ENCODE data around the gene VASP.

Gene VASP

DNA sequence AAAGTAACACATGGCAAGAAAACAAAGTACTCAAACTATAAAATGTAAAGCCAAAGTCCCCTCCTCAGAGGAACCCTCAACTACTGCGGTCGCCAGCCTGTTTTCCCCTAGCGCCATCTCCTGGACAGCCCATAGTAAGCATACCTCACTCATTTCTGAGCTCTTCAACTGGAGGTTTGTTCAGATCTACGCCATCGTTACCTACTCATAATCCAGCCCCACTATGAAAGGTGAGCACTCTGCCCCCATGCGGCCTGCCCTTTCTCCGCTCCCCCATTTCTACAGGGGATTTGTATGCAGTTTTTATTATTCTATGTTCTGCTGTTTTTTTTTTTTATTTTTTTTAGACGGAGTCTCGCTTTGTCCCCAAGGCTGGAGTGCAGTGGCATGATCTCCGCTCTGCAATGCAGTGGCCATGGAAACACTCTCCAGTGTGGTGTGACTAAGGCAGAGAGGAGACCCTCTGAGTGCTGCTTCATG is 51.2 kb downstream of the VASP start:
- no peak overlapping the region for H3K4me3 ChIP-seq (ENCODE audit: low read depth, low read length)
- TF ChIP-seq, protein P1, sequence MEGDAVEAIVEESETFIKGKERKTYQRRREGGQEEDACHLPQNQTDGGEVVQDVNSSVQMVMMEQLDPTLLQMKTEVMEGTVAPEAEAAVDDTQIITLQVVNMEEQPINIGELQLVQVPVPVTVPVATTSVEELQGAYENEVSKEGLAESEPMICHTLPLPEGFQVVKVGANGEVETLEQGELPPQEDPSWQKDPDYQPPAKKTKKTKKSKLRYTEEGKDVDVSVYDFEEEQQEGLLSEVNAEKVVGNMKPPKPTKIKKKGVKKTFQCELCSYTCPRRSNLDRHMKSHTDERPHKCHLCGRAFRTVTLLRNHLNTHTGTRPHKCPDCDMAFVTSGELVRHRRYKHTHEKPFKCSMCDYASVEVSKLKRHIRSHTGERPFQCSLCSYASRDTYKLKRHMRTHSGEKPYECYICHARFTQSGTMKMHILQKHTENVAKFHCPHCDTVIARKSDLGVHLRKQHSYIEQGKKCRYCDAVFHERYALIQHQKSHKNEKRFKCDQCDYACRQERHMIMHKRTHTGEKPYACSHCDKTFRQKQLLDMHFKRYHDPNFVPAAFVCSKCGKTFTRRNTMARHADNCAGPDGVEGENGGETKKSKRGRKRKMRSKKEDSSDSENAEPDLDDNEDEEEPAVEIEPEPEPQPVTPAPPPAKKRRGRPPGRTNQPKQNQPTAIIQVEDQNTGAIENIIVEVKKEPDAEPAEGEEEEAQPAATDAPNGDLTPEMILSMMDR (IDR thresholded peaks at IDR 0.05; ENCODE audit: control insufficient read depth, extremely low read depth, insufficient read depth): peak; percentile 34
- no peak for DNase-seq (ENCODE audit: low read depth)

DNA sequence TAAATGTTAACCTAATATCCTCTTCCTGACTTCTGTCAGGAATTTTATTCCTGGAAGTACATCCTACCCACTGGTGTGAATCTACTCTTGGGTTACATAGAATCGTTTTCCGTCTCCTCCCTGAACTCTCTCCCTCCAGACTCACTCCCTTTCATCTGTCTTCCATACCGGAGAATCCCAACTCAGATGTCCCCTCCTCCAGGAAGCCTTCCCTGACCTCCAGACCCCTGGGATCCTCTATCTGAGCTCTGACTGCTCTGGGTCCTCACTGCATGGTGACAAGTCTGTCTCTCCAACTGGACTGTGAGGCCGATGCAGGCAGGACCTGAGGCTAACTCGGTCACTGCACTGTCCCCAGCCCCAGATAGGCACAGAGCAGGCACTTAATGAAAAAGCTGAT is 52.8 kb downstream of the VASP start:
- TF ChIP-seq, protein P1 (IDR thresholded peaks at IDR 0.05; ENCODE audit: control insufficient read depth, extremely low read depth, insufficient read depth): no peak
- DNase-seq (ENCODE audit: low read depth): no peak
- no peak overlapping the region for H3K4me3 ChIP-seq (ENCODE audit: low read depth, low read length)

DNA sequence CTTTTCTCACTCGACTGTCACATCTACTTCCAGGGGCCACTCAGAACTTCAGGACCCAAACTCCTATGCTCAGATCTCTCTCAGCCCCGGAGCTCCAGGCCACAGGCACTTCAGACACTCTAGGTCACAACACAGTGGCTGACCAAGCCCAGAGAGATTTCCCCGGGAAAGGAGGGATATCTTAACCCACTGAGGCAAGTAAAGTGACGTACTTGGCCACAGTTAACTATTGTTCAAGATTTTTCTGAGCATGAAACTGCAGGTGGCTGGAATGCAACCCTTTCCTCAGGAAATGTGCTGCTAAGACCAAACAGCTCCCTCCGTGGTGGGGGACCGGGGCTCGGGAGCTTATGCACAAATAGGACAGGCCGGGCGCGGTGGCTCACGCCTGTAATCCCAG is 53.4 kb downstream of the VASP start:
- TF ChIP-seq, protein P1 (IDR thresholded peaks at IDR 0.05; ENCODE audit: control insufficient read depth, extremely low read depth, insufficient read depth): no peak
- no peak overlapping the region for H3K4me3 ChIP-seq (ENCODE audit: low read depth, low read length)
- DNase-seq (ENCODE audit: low read depth): no peak

DNA sequence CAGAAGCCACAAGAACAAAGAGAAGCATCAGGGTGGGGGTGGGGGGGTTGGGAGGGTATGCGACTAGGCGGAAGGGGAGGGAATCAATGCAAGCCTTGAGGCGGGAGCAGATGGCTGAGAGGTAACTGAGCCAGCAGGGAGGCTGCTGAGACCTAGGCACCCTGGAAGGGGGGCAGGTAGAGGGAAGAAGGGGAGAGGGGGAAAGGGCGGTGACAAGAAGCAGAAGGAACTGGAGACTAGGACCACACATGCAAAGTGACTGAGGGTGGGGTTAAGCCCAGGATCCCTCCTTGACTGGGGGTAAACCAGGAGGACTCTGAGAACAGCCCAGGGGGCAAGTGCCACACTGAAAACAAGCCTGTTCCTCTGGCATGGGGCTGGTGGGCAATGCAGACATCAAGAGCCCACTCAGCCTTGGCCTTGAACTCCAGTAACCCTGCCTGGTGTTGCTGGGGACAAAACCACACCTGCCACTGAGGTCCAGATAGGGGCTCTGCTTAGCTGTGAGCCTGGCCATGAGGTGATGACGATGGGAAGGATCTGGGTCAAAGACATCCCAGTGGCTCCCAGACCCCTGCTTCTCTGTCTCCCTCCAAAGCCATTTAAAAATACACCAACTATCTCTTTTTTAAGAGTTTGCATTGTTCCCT is 57.0 kb downstream of the VASP start:
- TF ChIP-seq, protein P1 (IDR thresholded peaks at IDR 0.05; ENCODE audit: control insufficient read depth, extremely low read depth, insufficient read depth): no peak
- no peak overlapping the region for H3K4me3 ChIP-seq (ENCODE audit: low read depth, low read length)
- no peak for DNase-seq (ENCODE audit: low read depth)

DNA sequence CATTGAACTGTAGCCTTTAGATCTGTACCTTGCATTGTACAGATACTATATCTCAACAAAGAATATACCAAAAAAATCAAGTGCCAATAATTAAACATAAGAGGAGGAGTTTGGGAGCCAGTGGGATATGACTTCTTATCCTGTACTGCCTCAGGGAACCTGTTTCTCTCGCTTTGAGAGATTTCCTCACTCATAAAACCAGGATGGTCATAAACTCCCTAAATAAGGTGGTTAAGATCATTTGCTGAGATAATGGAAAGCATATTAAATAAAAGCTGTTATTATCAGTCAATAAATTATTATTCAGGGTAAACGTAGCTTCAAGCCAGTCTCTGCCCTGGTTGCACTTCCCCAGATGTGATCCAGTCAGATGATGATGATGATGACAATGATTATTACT is 60.3 kb downstream of the VASP start:
- H3K4me3 ChIP-seq (ENCODE audit: low read depth, low read length): no peak overlapping the region
- TF ChIP-seq, protein P1 (IDR thresholded peaks at IDR 0.05; ENCODE audit: control insufficient read depth, extremely low read depth, insufficient read depth): no peak
- DNase-seq (ENCODE audit: low read depth): peak; percentile 84

DNA sequence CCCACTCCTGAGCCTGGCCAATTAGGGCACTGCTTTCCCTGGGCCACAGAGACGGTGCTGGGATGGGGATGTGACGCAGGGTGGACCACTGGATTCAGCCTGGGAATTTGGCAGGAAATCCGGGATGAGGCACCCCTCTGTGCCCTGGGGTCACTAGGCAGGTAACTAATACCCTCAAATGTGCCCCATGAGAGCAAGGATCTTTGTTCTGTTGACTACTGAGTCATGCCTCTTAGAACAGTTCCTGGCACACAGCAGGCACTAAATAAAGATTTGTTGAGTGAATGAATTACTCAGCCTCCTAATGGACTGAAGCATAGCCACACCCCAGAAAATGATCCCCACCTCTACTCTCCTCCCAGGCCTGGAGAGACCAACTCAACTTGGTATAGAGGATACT is 61.5 kb downstream of the VASP start:
- no peak for DNase-seq (ENCODE audit: low read depth)

More for the DNA sequence above, 61.5 kb downstream of the VASP start:
- no peak overlapping the region for H3K4me3 ChIP-seq (ENCODE audit: low read depth, low read length)
- TF ChIP-seq, protein P1 (IDR thresholded peaks at IDR 0.05; ENCODE audit: control insufficient read depth, extremely low read depth, insufficient read depth): no peak

Data from LNCaP clone FGC (cell line).